Measurements from ENCODE around the gene SLC9A8.
A peak's percentile ranks its signal among the peaks of the same experiment; 100 is the strongest.

SLC9A8 gene

DNA sequence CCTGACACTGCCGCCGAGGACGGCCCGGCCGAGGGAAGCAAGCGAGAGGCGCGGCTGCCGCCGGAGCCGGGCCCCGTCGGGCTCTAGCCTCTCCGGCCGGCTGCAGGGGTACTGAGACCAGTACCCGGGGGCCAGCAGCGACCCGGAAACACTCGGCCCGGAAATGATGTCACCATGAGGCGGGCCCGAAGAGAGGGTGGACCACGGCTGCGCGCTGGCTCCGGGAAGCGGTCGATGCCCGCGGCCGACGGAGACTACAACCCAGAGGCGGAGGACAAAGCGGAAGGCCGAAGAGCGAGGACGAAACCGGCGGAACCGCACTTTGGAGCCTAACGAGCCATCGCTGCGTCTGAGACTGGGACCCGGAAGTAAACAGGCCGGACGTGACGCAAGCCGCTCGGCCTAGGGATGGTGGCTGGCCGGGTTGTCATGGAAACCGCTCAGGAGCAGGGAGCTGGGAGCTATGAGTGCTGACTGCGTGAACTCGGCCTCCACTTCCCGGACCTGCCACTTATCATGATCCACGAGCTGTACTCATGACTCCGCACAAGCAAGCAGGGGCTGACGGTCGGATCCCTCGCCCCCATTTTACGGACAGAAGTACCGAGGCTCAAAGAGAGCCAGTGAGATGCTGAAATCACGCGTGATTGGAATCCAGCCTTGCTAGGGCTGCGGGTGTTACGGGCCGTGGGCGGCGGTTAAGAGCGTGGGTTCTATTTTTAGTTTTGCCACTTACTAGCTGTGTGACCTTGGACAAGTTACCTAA, 102.9 kb downstream of the SLC9A8 start, which contains the start of gene SPATA2:
Gene SPATA2 (minus strand): TSS at position 150 of the 766 bp plus-strand sequence. CDS start 7,039 bp downstream, outside the sequence.
- peak; percentile 97 for DNase-seq (ENCODE audit: low spot score)

- peak; percentile 51 for DNase-seq (ENCODE audit: low spot score)
Observed at GRCh38 chr20:49916146-49917002, 103.7 kb downstream of the SLC9A8 start.

DNA sequence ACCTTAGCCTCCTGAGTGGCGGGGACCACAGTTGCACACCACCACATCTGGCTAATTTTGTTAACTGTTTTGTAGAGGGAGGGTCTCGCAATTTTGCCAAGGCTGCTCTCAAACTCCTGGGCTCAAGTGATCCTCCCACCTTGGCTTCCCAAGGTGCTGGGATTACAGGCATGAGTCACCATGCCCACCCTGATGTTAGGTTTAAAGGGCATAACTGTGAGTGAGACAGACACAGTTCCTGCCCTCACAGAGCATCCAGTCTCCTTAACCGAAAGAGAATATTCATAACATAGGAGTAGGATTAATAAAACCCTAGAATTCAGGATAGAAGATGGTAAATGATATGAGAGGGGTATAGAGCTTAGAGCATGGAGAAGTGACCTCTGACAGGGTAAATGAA, 105.8 kb downstream of the SLC9A8 start:
- DNase-seq (ENCODE audit: low spot score): no peak

- DNase-seq (ENCODE audit: low spot score): no peak
Observed at GRCh38 chr20:49919009-49919408, 106.4 kb downstream of the SLC9A8 start.

- DNase-seq (ENCODE audit: low spot score): no peak
Observed at GRCh38 chr20:49919461-49919860, 106.8 kb downstream of the SLC9A8 start.

DNA sequence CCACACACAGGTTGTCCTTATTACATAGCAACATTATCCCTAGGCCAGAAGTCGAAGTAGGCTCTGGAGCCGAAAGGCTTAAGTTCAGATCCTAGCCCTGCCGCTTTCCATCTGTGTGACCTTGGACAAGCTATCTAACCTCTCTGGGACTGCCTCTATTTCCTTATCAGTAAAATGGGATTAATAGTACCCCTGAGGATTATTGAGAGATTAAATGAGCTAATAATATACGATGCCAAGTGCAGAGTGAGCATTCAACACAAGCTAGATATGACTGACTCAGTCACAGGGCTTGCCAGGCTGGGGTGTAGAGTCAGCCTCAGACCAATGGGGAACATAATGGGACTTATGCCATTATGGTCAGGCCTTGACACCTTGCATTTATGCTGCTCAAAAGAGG, 111.6 kb downstream of the SLC9A8 start:
- DNase-seq (ENCODE audit: low spot score): no peak

GRCh38 chr20:49925901-49926454, 113.3 kb downstream of the SLC9A8 start:
- DNase-seq (ENCODE audit: low spot score): no peak

DNA sequence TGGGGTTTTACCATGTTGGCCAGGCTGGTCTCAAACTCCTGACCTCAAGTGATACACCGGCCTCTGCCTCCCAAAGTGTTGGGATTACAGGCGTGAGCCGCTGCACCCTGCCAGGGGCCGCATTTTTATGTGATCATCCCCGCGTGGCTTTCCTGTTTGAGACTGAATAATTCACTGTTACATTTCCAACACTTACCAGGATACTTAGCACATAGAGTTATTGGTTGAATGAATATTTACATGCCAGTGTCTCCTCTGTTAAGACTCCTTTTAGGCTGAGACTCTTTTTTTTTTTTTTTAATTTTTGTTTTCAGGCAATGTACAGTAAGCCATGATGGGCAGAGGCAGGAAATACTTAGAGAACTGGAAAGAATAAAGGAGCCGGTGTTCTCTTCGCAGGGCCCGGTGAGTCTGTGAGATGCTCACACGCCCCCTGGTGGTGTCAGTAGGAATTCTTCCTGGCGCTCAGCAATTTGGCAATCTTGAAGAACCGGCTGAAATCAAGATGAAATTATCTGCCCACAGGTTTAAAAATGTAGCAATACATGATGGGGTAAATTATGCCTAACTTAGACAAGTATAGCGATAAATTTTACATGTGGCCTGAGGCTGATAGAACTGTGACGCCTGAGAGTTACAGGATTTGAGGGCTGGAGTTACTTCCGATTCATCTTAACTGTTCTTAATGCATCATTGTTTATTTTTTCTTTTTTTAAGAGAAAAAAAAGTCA, 115.9 kb downstream of the SLC9A8 start:
- peak; percentile 92 for DNase-seq (ENCODE audit: low spot score)

DNA sequence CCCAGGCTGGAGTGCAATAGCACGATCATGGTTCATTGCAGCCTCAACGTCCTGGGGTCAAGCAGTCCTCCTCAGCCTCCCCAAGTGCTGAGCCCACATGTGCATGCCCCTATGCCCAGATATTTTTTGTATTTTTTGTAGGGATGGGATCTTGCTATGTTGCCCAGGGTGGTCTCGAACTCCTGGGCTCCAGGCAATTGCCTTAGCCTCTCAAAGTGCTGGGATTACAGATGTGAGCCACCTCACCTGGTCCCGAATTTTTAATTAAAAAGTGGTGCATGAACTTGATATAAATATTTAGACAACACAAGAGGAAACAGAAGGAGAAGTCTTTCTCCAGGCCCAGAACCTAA, 116.5 kb downstream of the SLC9A8 start:
- no peak for DNase-seq (ENCODE audit: low spot score)

DNA sequence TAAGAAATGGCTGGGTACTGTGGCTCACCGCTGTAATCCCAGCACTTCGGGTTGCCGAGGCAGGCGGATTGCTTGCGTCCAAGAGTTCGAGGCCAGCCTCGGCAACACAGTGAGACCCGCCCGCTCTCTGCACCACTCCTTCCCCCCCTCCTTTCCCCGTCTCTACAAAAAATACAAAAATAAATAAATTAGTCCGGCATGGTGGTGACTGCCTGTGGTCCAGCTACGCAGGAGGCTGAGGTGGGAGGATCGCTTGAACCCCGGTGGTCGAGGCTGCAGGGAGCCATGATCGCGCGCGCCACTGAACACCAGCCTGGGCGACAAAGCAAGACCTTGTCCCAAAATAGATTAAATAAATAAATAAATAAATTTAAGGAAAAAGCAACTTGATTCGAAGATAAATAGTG, 123.1 kb downstream of the SLC9A8 start:
- no peak for DNase-seq (ENCODE audit: low spot score)

DNA sequence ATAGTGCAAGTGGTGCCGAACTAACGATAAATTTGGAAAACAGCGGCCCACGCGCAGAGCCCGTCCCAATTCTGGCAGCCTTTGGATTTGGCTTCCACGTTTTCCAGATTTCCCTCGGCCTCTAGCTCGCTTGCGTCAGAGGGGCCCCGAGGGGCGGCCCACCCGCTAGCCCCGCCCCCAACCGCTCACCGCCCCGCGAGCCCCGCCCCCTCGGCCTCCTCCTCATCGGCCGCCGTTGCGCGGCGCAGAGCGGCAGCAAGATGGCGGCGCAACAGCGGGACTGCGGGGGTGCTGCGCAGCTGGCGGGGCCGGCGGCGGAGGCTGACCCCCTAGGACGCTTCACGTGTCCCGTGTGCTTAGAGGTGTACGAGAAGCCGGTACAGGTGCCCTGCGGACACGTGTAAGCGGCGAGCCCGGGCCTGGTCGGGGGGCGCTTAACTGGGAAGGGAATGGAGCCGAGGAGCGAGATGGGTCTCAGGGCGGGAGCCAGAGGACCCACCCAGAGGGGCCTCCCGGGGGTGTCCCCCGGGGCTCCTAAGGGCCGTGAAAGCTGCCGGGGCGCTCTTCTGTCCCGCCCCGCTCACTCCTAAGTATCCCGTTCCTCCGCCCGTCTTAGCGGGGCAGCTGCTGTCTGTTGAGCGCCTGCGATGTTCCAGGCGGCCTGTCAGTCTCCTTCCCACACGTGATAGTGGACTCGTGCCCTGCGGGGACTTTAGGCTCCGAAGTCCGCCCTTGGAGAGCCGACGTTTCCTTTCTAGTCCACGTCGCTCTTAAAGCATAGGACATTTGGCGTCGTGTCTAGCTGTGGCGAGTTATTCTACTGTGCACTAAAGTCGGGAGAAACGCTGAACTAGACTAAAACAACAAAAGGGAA, 123.8 kb downstream of the SLC9A8 start, which contains the start of gene RNF114:
Gene RNF114 (plus strand): TSS at position 245 of the 874 bp plus-strand sequence. CDS start 16 bp downstream, at position 261.
- DNase-seq (ENCODE audit: low spot score): peak; percentile 92

DNA sequence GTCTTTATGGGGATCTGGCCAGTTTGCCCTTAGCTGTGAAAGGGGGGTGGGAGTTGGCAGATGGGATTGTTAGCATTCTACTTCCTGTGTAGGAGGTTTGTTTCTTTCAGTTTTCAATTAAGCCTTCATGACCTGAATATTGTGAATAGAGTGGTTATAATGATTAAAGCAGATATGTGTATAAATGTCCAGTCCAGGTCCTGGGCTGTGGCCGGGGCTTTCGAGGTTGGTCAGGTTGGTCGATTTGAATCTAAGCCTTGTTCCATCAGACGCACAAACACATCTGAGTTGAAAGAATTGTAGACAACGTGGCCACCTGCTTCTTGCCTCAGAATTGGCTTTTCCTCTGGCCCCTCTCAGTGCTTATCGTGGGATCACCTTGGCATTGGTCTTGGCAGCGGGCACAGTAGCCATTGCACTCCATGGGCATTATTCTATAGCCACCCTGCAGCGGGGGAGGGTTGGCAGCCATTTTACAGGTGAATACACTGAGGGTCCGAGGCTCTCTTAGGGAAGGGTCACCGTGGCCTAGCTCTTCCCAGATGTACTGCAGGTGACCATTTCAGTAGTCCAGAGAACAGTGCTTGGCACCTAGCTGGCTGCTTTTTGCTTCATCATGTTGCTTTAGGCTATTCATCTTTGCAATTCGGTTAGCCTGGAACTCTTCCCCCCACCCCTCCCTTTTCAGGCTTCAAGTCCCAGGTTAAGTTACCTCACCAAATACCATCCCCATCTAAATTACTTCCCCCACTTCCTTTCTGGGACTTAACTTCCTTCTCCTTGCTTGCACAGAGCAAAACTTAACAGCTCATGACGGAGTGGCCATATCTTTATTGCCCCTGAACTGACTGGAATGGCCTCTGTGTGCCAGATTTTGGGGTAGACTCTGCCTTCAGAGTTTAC, 124.7 kb downstream of the SLC9A8 start:
- peak; percentile 26 for DNase-seq (ENCODE audit: low spot score)

GRCh38 chr20:49938173-49939163, 125.8 kb downstream of the SLC9A8 start:
- peak; percentile 69 for DNase-seq (ENCODE audit: low spot score)

DNA sequence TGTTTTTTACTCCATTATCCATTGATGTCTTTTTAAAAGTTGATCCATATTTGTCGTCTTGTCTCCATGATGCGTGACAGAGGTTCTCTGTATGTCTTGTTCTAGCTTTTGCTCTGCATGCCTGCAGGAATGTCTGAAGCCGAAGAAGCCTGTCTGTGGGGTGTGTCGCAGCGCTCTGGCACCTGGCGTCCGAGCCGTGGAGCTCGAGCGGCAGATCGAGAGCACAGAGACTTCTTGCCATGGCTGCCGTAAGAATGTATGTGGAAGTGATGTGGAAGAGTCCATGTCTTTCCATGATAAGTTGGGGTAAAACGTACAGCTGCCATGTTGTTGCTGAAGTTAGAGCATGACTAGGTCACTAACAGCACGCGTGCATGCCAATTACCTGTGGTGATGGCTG, 128.8 kb downstream of the SLC9A8 start:
- DNase-seq (ENCODE audit: low spot score): no peak

Measured in cerebellar cortex (tissue), 1 donor.